SK-N-SH treated with all-trans-retinoic acid at 6 μM for 48 hours (cell line): ENCODE data around the gene PRELID1.

Experiments used
- ATAC-seq: fragments of 200-7000 bp; cut with Tn5 transposase; 3 replicates; pipeline ENCODE4 v1.9.1; 2020; ENCODE audit warnings: mild to moderate bottlenecking, moderate library complexity
- ARNTL ChIP-seq: fragments of 450-650 bp; formaldehyde crosslinking; IDR thresholded peaks from 2 replicates; pipeline ENCODE4 v1.5.0; 2020; ENCODE audit warnings: low read depth, mild to moderate bottlenecking, moderate library complexity, borderline replicate concordance
- BACH2 ChIP-seq: fragments of 250-450 bp; sonication (Bioruptor Pico); IDR thresholded peaks from 2 replicates; pipeline ENCODE4 v1.9.0; 2021; ENCODE audit warnings: mild to moderate bottlenecking, borderline replicate concordance
- CREB5 ChIP-seq: fragments of 250-450 bp; sonication (Bioruptor Pico); IDR thresholded peaks from 2 replicates; pipeline ENCODE4 v1.5.1; 2020; ENCODE audit warnings: low read depth, mild to moderate bottlenecking, moderate library complexity
- CSDC2 ChIP-seq: fragments of 250-450 bp; sonication (Bioruptor Pico); IDR thresholded peaks from 2 replicates; pipeline ENCODE4 v1.5.0; 2020; ENCODE audit warnings: mild to moderate bottlenecking, moderate library complexity
- CSRNP3 ChIP-seq: fragments of 250-450 bp; sonication (Bioruptor Pico); IDR thresholded peaks from 2 replicates; pipeline ENCODE4 v1.5.1; 2021; ENCODE audit warnings: mild to moderate bottlenecking, moderate library complexity
- ESRRG ChIP-seq: fragments of 250-450 bp; sonication (Bioruptor Pico); IDR thresholded peaks from 2 replicates; pipeline ENCODE4 v1.6.1; 2021; ENCODE audit warnings: mild to moderate bottlenecking
- GLIS3 ChIP-seq: fragments of 250-450 bp; sonication (Bioruptor Pico); IDR thresholded peaks from 2 replicates; pipeline ENCODE4 v1.5.0; 2020; ENCODE audit warnings: mild to moderate bottlenecking, moderate library complexity
- ISL1 ChIP-seq: fragments of 250-450 bp; sonication (Bioruptor Pico); IDR thresholded peaks from 2 replicates; pipeline ENCODE4 v2.1.2; 2022; ENCODE audit warnings: mild to moderate bottlenecking, moderate library complexity
- OSR1 ChIP-seq: fragments of 250-450 bp; sonication (Bioruptor Pico); IDR thresholded peaks from 2 replicates; pipeline ENCODE4 v1.8.0; 2022; ENCODE audit warnings: moderate library complexity, mild to moderate bottlenecking, inconsistent platforms
- PATZ1 ChIP-seq: fragments of 250-450 bp; sonication (Bioruptor Pico); IDR thresholded peaks from 2 replicates; pipeline ENCODE4 v1.8.0; 2020; ENCODE audit warnings: mild to moderate bottlenecking, moderate library complexity, borderline replicate concordance
- POU6F1 ChIP-seq: fragments of 250-450 bp; sonication (Bioruptor Pico); IDR thresholded peaks from 2 replicates; pipeline ENCODE4 v1.8.0; 2021; ENCODE audit warnings: low read depth, mild to moderate bottlenecking, moderate library complexity, borderline replicate concordance
- RARB ChIP-seq: fragments of 250-450 bp; sonication (Bioruptor Pico); IDR thresholded peaks from 2 replicates; pipeline ENCODE4 v1.8.0; 2021; ENCODE audit warnings: mild to moderate bottlenecking, moderate library complexity
- SNAI2 ChIP-seq: fragments of 250-450 bp; sonication (Bioruptor Pico); IDR thresholded peaks from 2 replicates; pipeline ENCODE4 v1.5.0; 2020; ENCODE audit warnings: mild to moderate bottlenecking, moderate library complexity
- TCF4 ChIP-seq: fragments of 250-450 bp; sonication (Bioruptor Pico); IDR thresholded peaks from 2 replicates; pipeline ENCODE4 v1.8.0; 2021; ENCODE audit warnings: mild to moderate bottlenecking, moderate library complexity, borderline replicate concordance
- TSHZ2 ChIP-seq: fragments of 250-450 bp; sonication (Bioruptor Pico); IDR thresholded peaks from 2 replicates; pipeline ENCODE4 v1.5.0; 2020; ENCODE audit warnings: mild to moderate bottlenecking, moderate library complexity
- ZC3H10 ChIP-seq: fragments of 250-450 bp; sonication (Bioruptor Pico); IDR thresholded peaks from 2 replicates; pipeline ENCODE4 v1.5.1; 2021; ENCODE audit warnings: mild to moderate bottlenecking, moderate library complexity
- ZFP3 ChIP-seq: fragments of 250-450 bp; sonication (Bioruptor Pico); IDR thresholded peaks from 2 replicates; pipeline ENCODE4 v1.5.0; 2020; ENCODE audit warnings: mild to moderate bottlenecking, moderate library complexity
- ZFP30 ChIP-seq: fragments of 450-650 bp; formaldehyde crosslinking; IDR thresholded peaks from 2 replicates; pipeline ENCODE4 v1.5.0; 2022; ENCODE audit warnings: mild to moderate bottlenecking, moderate library complexity
- ZNF70 ChIP-seq: fragments of 450-650 bp; formaldehyde crosslinking; IDR thresholded peaks from 2 replicates; pipeline ENCODE4 v1.5.0; 2020; ENCODE audit warnings: mild to moderate bottlenecking, moderate library complexity

The PRELID1 gene

GRCh38 chr5:177270653-177271052, 32.9 kb upstream of the PRELID1 start:
- TF ChIP-seq SNAI2 = no peak
- ATAC-seq = no peak

GRCh38 chr5:177271113-177271512, 32.5 kb upstream of the PRELID1 start:
- ATAC-seq = no peak; the same call in 2 of the 3 replicates
- no peak for TF ChIP-seq ZC3H10
- TF ChIP-seq CSRNP3 (CRISPR knock-in tag) = no peak
- TF ChIP-seq ZFP30 (CRISPR knock-in tag) = no peak
- no peak for TF ChIP-seq PATZ1
- TF ChIP-seq TCF4 (CRISPR knock-in tag) = no peak
- TF ChIP-seq ARNTL = no peak
- TF ChIP-seq POU6F1 (CRISPR knock-in tag) = no peak
- TF ChIP-seq CSDC2 (CRISPR knock-in tag) = no peak
- TF ChIP-seq ZFP3 (CRISPR knock-in tag) = no peak
- TF ChIP-seq BACH2 (CRISPR knock-in tag) = no peak

- no peak for TF ChIP-seq ZC3H10
- no peak for TF ChIP-seq GLIS3 (CRISPR knock-in tag)
- no peak for TF ChIP-seq ISL1 (CRISPR knock-in tag)
- TF ChIP-seq CREB5 = no peak
- no peak for TF ChIP-seq BACH2 (CRISPR knock-in tag)
- TF ChIP-seq SNAI2 = no peak
- no peak for TF ChIP-seq PATZ1
- no peak for TF ChIP-seq ZNF70
- TF ChIP-seq OSR1 = no peak
- TF ChIP-seq ESRRG (CRISPR knock-in tag) = no peak
- no peak for TF ChIP-seq RARB (CRISPR knock-in tag)
- no peak for TF ChIP-seq ZFP3 (CRISPR knock-in tag)
- TF ChIP-seq TSHZ2 (CRISPR knock-in tag) = no peak
- no peak for TF ChIP-seq CSRNP3 (CRISPR knock-in tag)
- TF ChIP-seq TCF4 (CRISPR knock-in tag) = no peak
- no peak for ATAC-seq
Observed at GRCh38 chr5:177275883-177276282, 27.7 kb upstream of the PRELID1 start.
